Hepatocyte (in vitro differentiated cells): Measurements from ENCODE around the gene TGFB1. TPM values are rescaled to one million over a fixed set of nuclear protein-coding genes. Genes with fewer than 3 reads are reported as not detected.

Source experiments
- DNase-seq: peaks from one replicate; pipeline ENCODE4 v3.0.0-alpha.2; 2016; ENCODE audit warnings: low spot score
- H2AFZ ChIP-seq: fragments of 200-600 bp; sonication (generic); 2 replicates; pipeline ENCODE4 v1.6.0; 2016; ENCODE audit warnings: antibody characterized with exemption, mild to moderate bottlenecking
- H3K27ac ChIP-seq: fragments of 200-600 bp; sonication (generic); 2 replicates; pipeline ENCODE4 v1.5.1; 2016; ENCODE audit warnings: mild to moderate bottlenecking
- H3K27me3 ChIP-seq: fragments of 200-600 bp; sonication (generic); 2 replicates; pipeline ENCODE4 v1.6.1; 2016
- H3K36me3 ChIP-seq: fragments of 200-600 bp; sonication (generic); replicated peaks from 2 replicates; pipeline ENCODE4 v1.5.1; 2016; ENCODE audit warnings: low read depth; ENCODE audit not compliant: insufficient read depth
- H3K4me1 ChIP-seq: fragments of 200-600 bp; sonication (generic); 2 replicates; pipeline ENCODE4 v1.5.1; 2016; ENCODE audit warnings: mild to moderate bottlenecking, moderate library complexity; ENCODE audit not compliant: insufficient read depth
- H3K4me2 ChIP-seq: fragments of 200-600 bp; sonication (generic); 2 replicates; pipeline ENCODE4 v1.6.0; 2016
- H3K4me3 ChIP-seq: fragments of 200-600 bp; sonication (generic); 2 replicates; pipeline ENCODE4 v1.5.1; 2016; ENCODE audit warnings: mild to moderate bottlenecking
- H3K79me2 ChIP-seq: fragments of 200-600 bp; sonication (generic); 2 replicates; pipeline ENCODE4 v1.6.0; 2017; ENCODE audit warnings: mild to moderate bottlenecking
- H3K9me2 ChIP-seq: fragments of 200-600 bp; sonication (generic); replicated peaks from 2 replicates; pipeline ENCODE4 v1.6.0; 2017; ENCODE audit warnings: mild to moderate bottlenecking; ENCODE audit not compliant: insufficient read depth
- H3K9me3 ChIP-seq: fragments of 200-600 bp; sonication (generic); 2 replicates; pipeline ENCODE4 v1.5.1; 2016; ENCODE audit warnings: low read depth, mild to moderate bottlenecking
- H4K20me1 ChIP-seq: fragments of 200-600 bp; sonication (generic); 2 replicates; pipeline ENCODE4 v1.6.0; 2016; ENCODE audit warnings: mild to moderate bottlenecking; ENCODE audit not compliant: insufficient read depth, poor library complexity, severe bottlenecking
- CTCF ChIP-seq: fragments of 200-600 bp; sonication (generic); IDR thresholded peaks from 2 replicates; pipeline ENCODE4 v1.5.1; 2016; ENCODE audit warnings: antibody characterized with exemption, mild to moderate bottlenecking; ENCODE audit not compliant: poor library complexity
- EZH2 ChIP-seq: fragments of 200-600 bp; sonication (generic); IDR thresholded peaks from 2 replicates; pipeline ENCODE4 v1.6.1; 2016; ENCODE audit warnings: antibody characterized with exemption, mild to moderate bottlenecking, borderline replicate concordance
- EZH2phosphoT487 ChIP-seq: fragments of 200-600 bp; sonication (generic); IDR thresholded peaks from one replicate; pipeline ENCODE4 v1.6.1; 2018; ENCODE audit warnings: antibody characterized with exemption, mild to moderate bottlenecking, low read depth, moderate library complexity; ENCODE audit not compliant: unreplicated experiment, severe bottlenecking
- WGBS: methylation state at CpG from one replicate; pipeline ENCODE4 v1.1.6; 2016; ENCODE audit warnings: low lambda C conversion rate; ENCODE audit errors: missing lambda C conversion rate; 5-methylcytosine and 5-hydroxymethylcytosine counted together
- polyA plus RNA-seq: library from polyadenylated mRNA; unstranded; fragments of >200 nt; fragmentation: Nextera tagmentation; extraction: Ambion mirVana; gene quantifications from 2 replicates; pipeline ENCODE4 v1.2.1, GENCODE V29; 2016
- total RNA-seq: library from RNA; depleted of rRNA; stranded (reverse); fragments of >200 nt; gene quantifications from 2 replicates; pipeline ENCODE4 v1.2.3, GENCODE V29; 2014

TGFB1 gene
- total and polyA plus RNA-seq, 2 experiments from 2014 or later: 17.1 to 122 TPM

- 95% methylated on average over 4 of the region's 4 CpGs for WGBS
- Histone ChIP-seq H3K36me3 (no peaks in the 10 kb centered on the region), H3K27ac (no peak overlapping the region)
Observed at GRCh38 chr19:41320568-41320967, 33.2 kb downstream of the TGFB1 start.

GRCh38 chr19:41320185-41320518 lies 33.6 kb downstream of the TGFB1 start:
- H3K4me1 ChIP-seq: peaks cover 41% of the 10 kb centered on the region
- H3K79me2 ChIP-seq: no peaks in the 10 kb centered on the region
- H4K20me1 ChIP-seq: no peaks in the 10 kb centered on the region
- no peak overlapping the region for H3K4me3 ChIP-seq
- H3K27me3 ChIP-seq: no peaks in the 10 kb centered on the region
- H3K27ac ChIP-seq: no peak overlapping the region
- no peak overlapping the region for H2AFZ ChIP-seq
- DNase-seq: no peak
- H3K9me2 ChIP-seq: no peaks in the 10 kb centered on the region
- no peak for TF ChIP-seq EZH2
- TF ChIP-seq CTCF: no peak
- no peak for TF ChIP-seq EZH2phosphoT487
- WGBS: 85% methylated on average over 10 of the region's 11 CpGs
- no peaks in the 10 kb centered on the region for H3K36me3 ChIP-seq
- no peak overlapping the region for H3K4me2 ChIP-seq
- H3K9me3 ChIP-seq: no peaks in the 10 kb centered on the region

More at GRCh38 chr19:41320568-41320967, 33.2 kb downstream of the TGFB1 start:
- H2AFZ ChIP-seq: no peak overlapping the region
- TF ChIP-seq EZH2 (no peak), EZH2phosphoT487 (no peak), CTCF (no peak)
- no peaks in the 10 kb centered on the region for H4K20me1 ChIP-seq
- H3K9me3 ChIP-seq: no peaks in the 10 kb centered on the region
- H3K9me2 ChIP-seq: no peaks in the 10 kb centered on the region
- H3K27me3 ChIP-seq: no peaks in the 10 kb centered on the region
- peaks cover 45% of the 10 kb centered on the region for H3K4me1 ChIP-seq
- no peaks in the 10 kb centered on the region for H3K79me2 ChIP-seq
- no peak for DNase-seq
- no peak overlapping the region for H3K4me3 ChIP-seq
- H3K4me2 ChIP-seq: no peak overlapping the region

- peak; percentile 38 for DNase-seq
- Histone ChIP-seq H3K9me2 (no peaks in the 10 kb centered on the region), H4K20me1 (no peaks in the 10 kb centered on the region), H3K4me2 (no peak overlapping the region), H2AFZ (no peak overlapping the region), H3K4me1 (peaks cover 36% of the 10 kb centered on the region), H3K27me3 (no peaks in the 10 kb centered on the region), H3K79me2 (peaks cover 2% of the 10 kb centered on the region), H3K9me3 (no peaks in the 10 kb centered on the region), H3K36me3 (no peaks in the 10 kb centered on the region), H3K27ac (no peak overlapping the region), H3K4me3 (no peak overlapping the region)
- no peak for TF ChIP-seq EZH2
- no peak for TF ChIP-seq CTCF
- no peak for TF ChIP-seq EZH2phosphoT487
- 85% methylated on average over 20 of the region's 20 CpGs for whole genome bisulfite sequencing
Observed at GRCh38 chr19:41319500-41320184, 34.1 kb downstream of the TGFB1 start.
